GM21526 (cell line): ENCODE data around the gene PRKCA.
"Not testable (repeated sequence)": the region's sequence is repeated elsewhere in the genome, so short reads cannot be mapped to it uniquely, and the experiment has no call there.

ENCODE experiments used
- ATAC-seq: cut with Tn5 transposase; IDR thresholded peaks from one replicate; pipeline ENCODE4 v1.9.1; 2021; ENCODE audit warnings: moderate library complexity; ENCODE audit not compliant: unreplicated experiment, low FRiP score

PRKCA gene

GRCh38 chr17:66451188-66452149 lies 149.1 kb downstream of the PRKCA start:
- no peak for ATAC-seq

GRCh38 chr17:66455060-66455459 lies 152.6 kb downstream of the PRKCA start:
- ATAC-seq = no peak

GRCh38 chr17:66457499-66457898 lies 155.1 kb downstream of the PRKCA start:
- not testable (repeated sequence) for ATAC-seq

- no peak for ATAC-seq
Observed at GRCh38 chr17:66458782-66459181, 156.4 kb downstream of the PRKCA start.

GRCh38 chr17:66459811-66460270 lies 157.4 kb downstream of the PRKCA start:
- no peak for ATAC-seq

- no peak for ATAC-seq
Observed at GRCh38 chr17:66460558-66460957, 158.1 kb downstream of the PRKCA start.

- ATAC-seq = no peak
Observed at GRCh38 chr17:66461343-66461995, 159.1 kb downstream of the PRKCA start.

- ATAC-seq = no peak
Observed at GRCh38 chr17:66462010-66462409, 159.6 kb downstream of the PRKCA start.

- no peak for ATAC-seq
Observed at GRCh38 chr17:66464921-66465320, 162.5 kb downstream of the PRKCA start.

- ATAC-seq = no peak
Observed at GRCh38 chr17:66465701-66466100, 163.3 kb downstream of the PRKCA start.

- no peak for ATAC-seq
Observed at GRCh38 chr17:66466106-66466820, 163.8 kb downstream of the PRKCA start.

GRCh38 chr17:66466840-66467367 lies 164.5 kb downstream of the PRKCA start:
- ATAC-seq = no peak

- ATAC-seq = no peak
Observed at GRCh38 chr17:66467766-66468165, 165.4 kb downstream of the PRKCA start.

- ATAC-seq = no peak
Observed at GRCh38 chr17:66468241-66469087, 166.1 kb downstream of the PRKCA start.

- no peak for ATAC-seq
Observed at GRCh38 chr17:66469088-66469442, 166.7 kb downstream of the PRKCA start.

- ATAC-seq = no peak
Observed at GRCh38 chr17:66469461-66469860, 167.0 kb downstream of the PRKCA start.

GRCh38 chr17:66469890-66470289 lies 167.5 kb downstream of the PRKCA start:
- no peak for ATAC-seq

- ATAC-seq = no peak
Observed at GRCh38 chr17:66472123-66472522, 169.7 kb downstream of the PRKCA start.

- no peak for ATAC-seq
Observed at GRCh38 chr17:66474258-66474657, 171.8 kb downstream of the PRKCA start.
